Chondrocyte (in vitro differentiated cells): ENCODE data around the gene TXNDC2. TPM values are rescaled to one million over a fixed set of nuclear protein-coding genes. Genes with fewer than 3 reads are reported as not detected.

Source experiments
- DNase-seq: peaks from one replicate; pipeline ENCODE4 v3.0.0; 2021; ENCODE audit warnings: mixed read lengths, low spot score
- H3K27ac Mint-ChIP-seq: one replicate; pipeline ENCODE4 v1.8.0; 2021; ENCODE audit warnings: mild to moderate bottlenecking, moderate library complexity, mixed read lengths; ENCODE audit not compliant: unreplicated experiment
- H3K27me3 Mint-ChIP-seq: 2 replicates; pipeline ENCODE4 v1.8.0; 2021; ENCODE audit warnings: low read depth, mixed read lengths
- H3K36me3 Mint-ChIP-seq: 2 replicates; pipeline ENCODE4 v1.8.0; 2021; ENCODE audit warnings: low read depth, mixed read lengths
- H3K4me1 Mint-ChIP-seq: 2 replicates; pipeline ENCODE4 v1.8.0; 2021; ENCODE audit warnings: low read depth, mild to moderate bottlenecking, mixed read lengths
- H3K4me3 Mint-ChIP-seq: one replicate; pipeline ENCODE4 v1.8.0; 2021; ENCODE audit warnings: mild to moderate bottlenecking, moderate library complexity, mixed read lengths; ENCODE audit not compliant: unreplicated experiment
- H3K9me3 Mint-ChIP-seq: 2 replicates; pipeline ENCODE4 v1.8.0; 2021; ENCODE audit warnings: low read depth, mixed read lengths
- CTCF ChIP-seq: fragments of 200-600 bp; sonication (generic); IDR thresholded peaks from 2 replicates; pipeline ENCODE4 v1.5.0; 2021; ENCODE audit warnings: antibody characterized with exemption, mild to moderate bottlenecking, moderate library complexity
- total RNA-seq: library from RNA; stranded (reverse); gene quantifications from 3 replicates; pipeline ENCODE4 v1.2.1, GENCODE V29; 2021

Gene TXNDC2
- total RNA-seq, 1 donor from 2014 or later, result 0.17 TPM

DNA sequence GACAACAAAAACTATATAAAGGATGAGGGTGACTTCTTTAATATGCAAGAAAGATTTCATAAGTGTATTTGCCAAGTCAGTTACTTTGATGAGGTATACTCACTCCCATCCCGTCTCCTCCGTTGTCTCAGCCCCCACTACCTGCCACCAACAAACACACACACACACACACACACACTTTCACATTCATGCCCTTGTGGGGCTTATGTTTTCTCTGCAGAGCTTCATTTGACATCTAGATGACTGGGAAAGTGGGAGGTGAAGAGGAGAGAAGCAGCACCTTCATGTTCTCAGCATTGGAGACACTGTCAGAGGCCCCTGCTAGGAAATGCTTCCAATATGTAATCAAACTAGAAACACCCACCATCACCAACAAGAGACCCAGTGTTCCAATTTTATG, 22.5 kb upstream of the TXNDC2 start:
- Mint-ChIP-seq H3K36me3 (peaks cover 19% of the 10 kb centered on the region), H3K4me3 (no peak overlapping the region), H3K27ac (no peak overlapping the region), H3K9me3 (peaks cover 13% of the 10 kb centered on the region), H3K4me1 (no peaks in the 10 kb centered on the region), H3K27me3 (no peaks in the 10 kb centered on the region)
- no peak for TF ChIP-seq CTCF
- DNase-seq, result no peak

DNA sequence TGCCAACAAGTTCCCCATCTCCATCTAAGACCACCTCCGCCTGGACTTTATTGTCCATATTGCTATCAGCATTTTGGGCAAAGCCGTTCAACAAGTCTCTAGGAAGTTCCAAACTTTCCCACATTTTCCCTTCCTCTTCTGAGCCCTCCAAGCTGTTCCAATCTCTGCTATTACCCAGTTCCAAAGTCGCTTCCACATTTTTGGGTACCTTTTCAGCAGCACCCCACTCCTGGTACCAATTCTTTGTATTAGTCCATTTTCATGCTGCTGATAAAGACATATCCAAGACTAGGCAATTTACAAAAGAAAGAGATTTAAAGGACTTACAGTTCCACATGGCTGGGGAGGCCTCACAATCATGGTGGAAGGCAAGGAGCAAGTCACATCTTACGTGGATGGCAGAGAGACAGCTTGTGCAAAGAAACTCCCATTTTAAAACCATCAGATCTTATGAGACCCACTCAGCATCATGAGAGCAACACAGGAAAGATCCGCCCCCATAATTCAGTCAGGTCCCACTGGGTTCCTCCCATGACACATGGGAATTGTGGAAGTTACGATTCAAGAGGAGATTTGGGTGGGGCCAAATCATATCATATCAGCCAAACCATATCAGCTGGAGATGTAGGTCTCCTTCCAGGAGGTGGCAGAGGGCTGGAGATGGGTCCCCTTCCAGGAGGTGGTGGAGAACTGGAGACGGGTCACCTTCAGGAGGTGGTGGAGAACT, 19.8 kb upstream of the TXNDC2 start:
- peaks cover 16% of the 10 kb centered on the region for H3K4me1 Mint-ChIP-seq
- DNase-seq, result no peak
- H3K36me3 Mint-ChIP-seq, result peaks cover 10% of the 10 kb centered on the region
- no peak for TF ChIP-seq CTCF
- H3K4me3 Mint-ChIP-seq, result no peak overlapping the region
- no peaks in the 10 kb centered on the region for H3K27me3 Mint-ChIP-seq
- no peak overlapping the region for H3K27ac Mint-ChIP-seq
- H3K9me3 Mint-ChIP-seq, result peaks cover 13% of the 10 kb centered on the region

GRCh38 chr18:9866627-9867026, 19.1 kb upstream of the TXNDC2 start:
- Mint-ChIP-seq H3K4me3 (no peak overlapping the region), H3K9me3 (peaks cover 13% of the 10 kb centered on the region), H3K4me1 (peaks cover 20% of the 10 kb centered on the region), H3K36me3 (peaks cover 9% of the 10 kb centered on the region), H3K27ac (no peak overlapping the region), H3K27me3 (no peaks in the 10 kb centered on the region)
- TF ChIP-seq CTCF, result no peak
- no peak for DNase-seq

DNA sequence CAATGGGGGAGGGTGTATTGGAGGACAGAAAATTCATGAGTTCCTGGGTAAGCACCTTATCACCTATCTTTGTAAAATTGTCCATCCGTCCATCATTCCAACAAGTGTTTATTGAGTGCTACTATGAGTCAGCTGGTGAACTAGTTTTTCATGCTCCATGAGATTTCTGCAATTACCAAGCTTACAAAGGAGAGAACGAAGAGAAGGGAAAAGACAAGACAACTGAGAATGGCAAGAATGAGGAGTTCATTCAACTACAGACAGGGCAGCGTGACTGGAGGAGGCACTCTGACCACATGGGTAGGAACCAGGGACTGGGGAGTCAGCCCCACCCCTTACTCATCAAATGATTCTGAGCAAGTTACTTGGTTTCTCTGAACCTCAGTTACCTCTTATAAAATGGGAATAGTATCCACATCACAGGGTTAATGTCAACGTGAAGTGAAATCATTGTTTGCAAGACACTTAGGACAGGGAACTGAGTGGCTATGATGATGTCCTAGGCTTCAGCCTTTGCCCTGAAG, 18.6 kb upstream of the TXNDC2 start:
- H3K4me1 Mint-ChIP-seq, result peaks cover 20% of the 10 kb centered on the region
- no peak overlapping the region for H3K4me3 Mint-ChIP-seq
- TF ChIP-seq CTCF, result no peak
- peaks cover 9% of the 10 kb centered on the region for H3K36me3 Mint-ChIP-seq
- DNase-seq, result no peak
- H3K27ac Mint-ChIP-seq, result no peak overlapping the region
- H3K9me3 Mint-ChIP-seq, result peaks cover 13% of the 10 kb centered on the region
- no peaks in the 10 kb centered on the region for H3K27me3 Mint-ChIP-seq

DNA sequence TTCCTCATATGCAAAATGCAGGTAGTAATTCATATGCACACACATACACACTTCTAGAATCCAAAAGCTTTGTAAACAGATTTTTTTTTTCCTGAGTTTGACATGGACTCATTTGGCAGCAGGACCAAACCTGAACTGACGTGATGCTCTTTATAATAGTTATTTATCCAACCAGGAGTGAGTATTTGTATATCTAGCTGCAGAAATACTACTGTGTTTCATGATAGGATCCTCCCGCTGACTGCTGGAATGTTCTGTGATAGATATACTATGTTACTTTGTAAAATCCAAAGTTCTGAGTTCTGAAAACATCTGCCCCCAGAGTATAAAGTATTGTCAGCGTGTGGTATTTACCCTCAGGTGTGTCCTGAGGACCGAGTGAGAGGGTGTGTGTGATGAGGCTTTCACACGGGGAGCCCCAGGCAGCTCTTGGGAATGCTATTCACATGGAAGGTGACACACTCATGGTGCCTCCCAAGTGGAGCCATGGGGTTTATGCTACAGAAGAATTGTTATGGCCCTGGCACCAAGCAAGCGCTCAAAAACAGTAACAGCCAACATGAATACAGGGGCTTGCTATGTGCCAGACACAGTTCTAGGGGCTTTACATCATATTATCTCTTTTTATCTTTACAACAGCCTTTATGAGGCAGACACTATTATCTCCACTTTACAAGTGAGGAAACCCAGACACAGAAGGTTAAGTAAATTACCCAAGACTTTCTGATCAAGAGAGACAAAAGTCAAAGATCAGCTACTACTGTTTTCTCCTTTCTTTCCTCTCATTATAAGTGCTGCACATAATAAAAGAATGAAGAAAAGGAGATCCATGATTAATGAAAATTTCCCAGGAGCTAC, 16.7 kb upstream of the TXNDC2 start:
- no peak for DNase-seq
- Mint-ChIP-seq H3K36me3 (peaks cover 7% of the 10 kb centered on the region), H3K27me3 (no peaks in the 10 kb centered on the region), H3K4me1 (peaks cover 20% of the 10 kb centered on the region), H3K4me3 (no peak overlapping the region), H3K9me3 (peaks cover 13% of the 10 kb centered on the region), H3K27ac (no peak overlapping the region)
- TF ChIP-seq CTCF, result no peak
